ENCODE data around the gene PDE9A.

GRCh38 chr21:42759594-42759927 is 106.1 kb downstream of the PDE9A start:
- TF ChIP-seq POLR2AphosphoS5 (IDR thresholded peaks at IDR 0.05; ENCODE audit: low read depth, low read length) = no peak
- TF ChIP-seq REST (IDR thresholded peaks at IDR 0.05; ENCODE audit: insufficient read depth in 1 of 2, low read depth in 2 of 2, low read length in 2 of 2) = no peak
- no peak for TF ChIP-seq TAF1 (IDR thresholded peaks at IDR 0.05; ENCODE audit: borderline replicate concordance, insufficient read depth, low read length)
